HG03060 (cell line): ENCODE measurements around the gene COL6A5.
"Not testable (repeated sequence)": the region's sequence is repeated elsewhere in the genome, so short reads cannot be mapped to it uniquely, and the experiment has no call there.

Source experiments
- ATAC-seq: cut with Tn5 transposase; IDR thresholded peaks from one replicate; pipeline ENCODE4 v1.9.1; 2021; ENCODE audit warnings: low read depth, moderate number of reproducible peaks; ENCODE audit not compliant: unreplicated experiment

Gene COL6A5, protein sequence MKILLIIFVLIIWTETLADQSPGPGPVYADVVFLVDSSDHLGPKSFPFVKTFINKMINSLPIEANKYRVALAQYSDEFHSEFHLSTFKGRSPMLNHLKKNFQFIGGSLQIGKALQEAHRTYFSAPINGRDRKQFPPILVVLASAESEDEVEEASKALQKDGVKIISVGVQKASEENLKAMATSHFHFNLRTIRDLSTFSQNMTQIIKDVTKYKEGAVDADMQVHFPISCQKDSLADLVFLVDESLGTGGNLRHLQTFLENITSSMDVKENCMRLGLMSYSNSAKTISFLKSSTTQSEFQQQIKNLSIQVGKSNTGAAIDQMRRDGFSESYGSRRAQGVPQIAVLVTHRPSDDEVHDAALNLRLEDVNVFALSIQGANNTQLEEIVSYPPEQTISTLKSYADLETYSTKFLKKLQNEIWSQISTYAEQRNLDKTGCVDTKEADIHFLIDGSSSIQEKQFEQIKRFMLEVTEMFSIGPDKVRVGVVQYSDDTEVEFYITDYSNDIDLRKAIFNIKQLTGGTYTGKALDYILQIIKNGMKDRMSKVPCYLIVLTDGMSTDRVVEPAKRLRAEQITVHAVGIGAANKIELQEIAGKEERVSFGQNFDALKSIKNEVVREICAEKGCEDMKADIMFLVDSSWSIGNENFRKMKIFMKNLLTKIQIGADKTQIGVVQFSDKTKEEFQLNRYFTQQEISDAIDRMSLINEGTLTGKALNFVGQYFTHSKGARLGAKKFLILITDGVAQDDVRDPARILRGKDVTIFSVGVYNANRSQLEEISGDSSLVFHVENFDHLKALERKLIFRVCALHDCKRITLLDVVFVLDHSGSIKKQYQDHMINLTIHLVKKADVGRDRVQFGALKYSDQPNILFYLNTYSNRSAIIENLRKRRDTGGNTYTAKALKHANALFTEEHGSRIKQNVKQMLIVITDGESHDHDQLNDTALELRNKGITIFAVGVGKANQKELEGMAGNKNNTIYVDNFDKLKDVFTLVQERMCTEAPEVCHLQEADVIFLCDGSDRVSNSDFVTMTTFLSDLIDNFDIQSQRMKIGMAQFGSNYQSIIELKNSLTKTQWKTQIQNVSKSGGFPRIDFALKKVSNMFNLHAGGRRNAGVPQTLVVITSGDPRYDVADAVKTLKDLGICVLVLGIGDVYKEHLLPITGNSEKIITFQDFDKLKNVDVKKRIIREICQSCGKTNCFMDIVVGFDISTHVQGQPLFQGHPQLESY (N-terminal part only)

DNA sequence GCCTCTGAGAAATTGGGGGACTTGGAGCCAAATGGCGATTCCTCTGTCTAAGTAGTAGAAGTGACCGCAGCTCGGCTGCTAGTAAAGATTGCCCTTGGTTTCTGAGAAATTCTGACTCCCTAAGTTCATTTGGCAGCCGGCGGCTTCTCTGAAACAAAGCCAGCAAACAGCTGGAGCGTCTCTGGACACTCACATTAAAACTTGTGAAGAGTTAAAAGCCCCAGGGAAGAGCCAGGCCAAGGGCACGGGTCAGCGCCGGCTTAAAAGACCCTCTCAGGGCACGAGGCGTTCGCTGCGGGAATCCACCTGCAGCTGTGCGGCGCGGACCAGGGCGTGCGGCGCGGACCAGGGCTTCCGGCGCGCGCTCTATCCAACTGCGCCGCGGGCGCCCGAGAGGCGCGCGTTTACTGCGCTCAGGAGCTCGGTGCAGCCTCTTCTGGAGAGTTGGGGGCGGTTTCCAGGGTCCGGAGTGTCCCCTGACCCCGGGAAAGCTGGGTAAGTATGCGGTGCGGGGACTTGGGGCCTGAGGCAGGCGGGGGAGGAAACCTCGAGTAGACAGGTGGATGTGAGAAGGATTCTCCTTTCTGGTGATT lies at the start of gene COL6A5:
Gene COL6A5 (plus strand): TSS at position 186 of the 593 bp plus-strand sequence. CDS start 27,967 bp downstream, outside the sequence.
- no peak for ATAC-seq

- no peak for ATAC-seq
Observed at GRCh38 chr3:130299531-130299930, 45.9 kb upstream of the COL6A5 start.

DNA sequence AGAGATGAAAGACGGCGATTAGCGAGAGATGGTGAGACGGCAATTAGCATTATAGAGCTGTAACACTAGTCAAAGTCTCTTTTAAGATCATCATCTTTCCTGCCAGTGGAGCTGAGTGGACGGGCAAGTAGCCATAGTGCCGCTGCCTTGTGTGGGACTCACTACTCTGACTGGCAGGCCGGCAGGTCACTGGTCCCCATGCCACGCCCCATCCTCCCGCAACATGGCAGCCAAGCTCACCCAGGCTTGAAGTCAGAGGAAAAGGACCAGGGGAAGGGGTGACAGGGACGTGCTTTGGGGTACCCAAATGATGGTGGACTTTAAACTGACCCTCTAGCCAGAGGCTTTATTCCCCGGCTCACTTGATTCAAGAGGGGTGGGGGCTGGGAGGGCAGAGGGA lies 44.6 kb upstream of the COL6A5 start:
- ATAC-seq = no peak

- ATAC-seq = no peak
Observed at GRCh38 chr3:130310109-130310508, 35.4 kb upstream of the COL6A5 start.

DNA sequence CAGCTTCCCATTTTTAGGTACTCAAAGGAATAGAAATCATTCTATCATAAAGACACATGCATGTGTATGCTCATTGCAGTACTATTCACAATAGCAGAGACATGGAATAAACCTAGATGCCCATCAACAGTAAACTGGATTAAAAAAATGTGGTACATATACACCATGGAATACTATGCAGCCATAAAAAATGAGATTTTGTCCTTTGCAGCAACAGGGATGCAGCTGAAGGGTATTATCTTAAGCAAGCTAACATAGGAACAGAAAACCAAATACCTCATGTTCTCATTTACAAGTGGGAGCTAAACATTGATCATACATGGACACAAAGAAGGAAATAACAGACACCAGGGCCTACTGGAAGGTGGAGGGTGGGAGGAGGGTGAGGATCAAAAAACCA lies 33.1 kb upstream of the COL6A5 start:
- ATAC-seq = no peak

DNA sequence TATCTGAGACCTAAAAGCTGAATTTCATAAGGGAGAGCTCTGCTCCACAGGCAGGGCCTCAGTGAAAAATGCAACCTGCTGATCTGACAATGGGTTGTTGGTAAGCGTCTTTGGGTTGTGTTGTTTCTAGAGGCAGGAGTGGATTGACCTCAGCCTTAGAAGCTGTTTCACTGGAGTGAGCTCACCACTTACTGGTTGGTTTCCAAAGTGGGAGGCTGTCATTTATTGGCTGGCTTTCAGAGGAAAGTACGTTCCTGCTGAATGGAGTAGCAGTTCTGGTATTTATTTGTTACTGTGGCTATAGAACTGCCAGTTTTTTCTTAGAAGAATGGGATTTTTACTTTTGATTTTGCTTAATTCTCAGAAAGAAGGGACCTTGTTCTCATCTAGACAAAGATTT lies 29.3 kb upstream of the COL6A5 start:
- no peak for ATAC-seq

- ATAC-seq = no peak
Observed at GRCh38 chr3:130323503-130323902, 22.0 kb upstream of the COL6A5 start.

- ATAC-seq = no peak
Observed at GRCh38 chr3:130340766-130341165, 4.7 kb upstream of the COL6A5 start.

- ATAC-seq = no peak
Observed at GRCh38 chr3:130341388-130341787, 4.1 kb upstream of the COL6A5 start.

DNA sequence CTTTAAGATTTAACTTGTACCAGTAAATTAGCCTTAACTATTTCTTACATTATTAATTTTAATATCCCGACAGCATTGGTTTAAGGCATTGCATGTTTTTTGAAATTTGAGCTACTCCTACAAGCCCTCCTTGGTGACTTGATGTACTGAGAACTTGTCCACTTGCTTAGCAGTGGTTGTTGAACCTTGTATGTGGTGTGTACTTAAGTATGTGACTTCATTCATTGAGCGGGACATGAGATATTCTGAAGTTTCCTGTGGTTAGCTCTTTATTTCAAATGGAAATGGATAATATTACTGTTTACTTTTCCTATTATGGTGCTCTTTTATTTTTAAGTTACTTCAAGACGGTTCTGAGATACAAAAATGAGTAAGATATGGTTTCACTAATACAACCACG lies 3.6 kb upstream of the COL6A5 start:
- no peak for ATAC-seq

- ATAC-seq = no peak
Observed at GRCh38 chr3:130342821-130343661, 2.4 kb upstream of the COL6A5 start.

DNA sequence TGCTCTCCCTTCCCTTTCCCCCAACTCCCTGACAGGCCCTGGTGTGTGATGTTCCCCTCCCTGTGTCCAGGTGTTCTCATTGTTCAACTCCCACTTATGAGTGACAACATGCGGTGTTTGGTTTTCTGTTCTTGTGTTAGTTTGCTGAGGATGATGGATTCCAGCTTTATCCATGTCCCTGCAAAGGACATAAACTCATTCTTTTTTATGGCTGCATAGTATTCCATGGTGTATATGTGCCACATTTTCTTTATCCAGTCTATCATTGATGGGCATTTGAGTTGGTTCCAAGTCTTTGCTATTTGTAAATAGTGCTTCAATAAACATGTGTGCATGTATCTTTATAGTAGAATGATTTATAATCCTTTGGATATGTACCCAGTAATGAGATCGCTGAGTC lies 2.8 kb downstream of the COL6A5 start:
- not testable (repeated sequence) for ATAC-seq

DNA sequence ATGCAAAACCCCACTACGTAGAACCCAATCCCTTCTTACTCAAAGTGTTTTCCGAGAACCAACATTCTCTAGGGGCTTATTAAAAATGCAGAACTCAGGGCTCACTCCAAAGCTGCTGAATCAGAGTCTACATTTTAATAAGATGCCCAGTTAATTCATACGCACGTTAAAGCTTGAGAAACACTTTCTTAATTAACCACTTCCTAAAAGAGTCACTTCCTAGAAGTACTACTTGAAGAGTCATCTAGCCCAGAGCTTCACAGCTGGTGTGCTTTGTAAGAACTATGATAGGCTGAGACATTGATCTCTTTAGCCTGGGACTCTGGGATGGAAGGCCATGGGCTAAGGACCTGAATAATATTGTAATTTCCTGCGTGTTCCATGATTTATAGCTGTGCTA lies 9.0 kb downstream of the COL6A5 start:
- no peak for ATAC-seq

DNA sequence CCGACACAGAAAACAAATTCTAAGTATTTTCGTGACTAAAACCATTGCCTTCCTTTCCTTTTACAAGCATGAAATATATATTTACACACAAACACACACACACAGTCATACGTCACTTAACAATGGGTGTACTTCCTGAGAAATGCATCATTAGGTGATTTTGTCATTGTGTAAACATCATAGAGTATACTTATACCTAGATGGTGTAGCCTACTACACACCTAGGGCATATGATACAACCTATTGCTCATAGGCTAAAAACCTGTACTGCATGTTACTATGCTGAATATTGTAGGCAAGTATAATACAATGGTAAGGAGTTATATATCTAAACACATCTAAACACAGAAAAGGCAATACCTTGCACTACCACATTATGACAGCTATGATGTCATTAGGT lies 28.6 kb downstream of the COL6A5 start:
- ATAC-seq = no peak

- ATAC-seq = no peak
Observed at GRCh38 chr3:130374908-130375307, 29.4 kb downstream of the COL6A5 start.

DNA sequence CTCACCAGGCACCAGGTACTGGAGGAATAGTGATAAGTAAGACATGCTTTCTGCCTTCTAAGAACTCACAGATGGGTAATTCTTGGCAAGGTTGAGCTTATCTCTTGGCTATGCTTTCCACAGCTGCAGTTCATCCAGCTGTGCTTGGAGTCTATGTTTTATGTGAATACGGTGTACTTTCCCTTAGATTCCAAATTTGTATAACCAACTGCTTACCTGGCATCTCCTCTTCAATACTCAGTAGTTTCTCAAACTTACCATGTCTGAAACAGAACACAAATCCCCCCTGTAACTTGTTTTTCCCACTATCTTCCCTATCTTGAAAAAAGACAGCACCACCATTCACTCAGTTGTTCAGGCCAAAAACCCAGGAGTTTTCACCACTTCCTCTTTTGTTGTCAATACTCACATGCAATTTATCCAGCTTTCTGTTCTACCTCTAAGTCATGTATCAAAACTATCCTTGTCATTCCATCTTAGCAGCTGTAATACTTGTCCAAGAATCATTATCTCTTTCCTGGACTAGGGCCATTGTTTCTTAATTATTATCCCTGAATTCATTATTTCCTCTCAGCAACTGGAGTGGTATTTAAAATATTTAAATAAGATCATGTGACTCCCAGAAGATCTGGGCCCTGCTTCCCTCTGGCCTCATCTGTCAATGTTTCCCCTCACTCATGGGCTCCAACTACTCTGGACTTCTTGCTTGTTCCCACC lies 32.6 kb downstream of the COL6A5 start:
- ATAC-seq = no peak

DNA sequence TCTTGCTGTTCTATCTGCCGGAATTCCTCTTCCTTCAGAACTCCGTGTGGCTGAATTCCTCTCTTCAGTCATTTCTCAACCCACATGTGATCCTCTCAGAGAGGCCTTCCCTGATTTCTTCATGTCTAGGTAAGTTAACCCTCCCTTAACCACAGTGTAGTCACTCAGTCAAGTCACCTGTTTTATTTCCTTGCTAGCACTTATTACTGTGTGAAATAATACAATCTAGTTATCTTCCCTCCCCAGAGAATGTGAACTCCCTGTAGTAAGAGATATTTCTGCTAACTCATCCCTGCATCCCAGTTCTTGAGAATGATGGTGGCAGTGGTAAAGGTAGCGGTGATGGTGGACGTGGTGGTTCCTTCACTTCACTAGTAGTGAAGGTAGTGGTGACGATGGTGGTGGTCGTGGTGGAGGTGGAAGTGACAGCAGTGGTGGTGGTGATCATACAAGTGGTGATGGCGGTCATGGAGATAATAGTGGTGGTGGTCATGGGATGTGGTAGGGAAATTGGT lies 33.3 kb downstream of the COL6A5 start:
- ATAC-seq = no peak

DNA sequence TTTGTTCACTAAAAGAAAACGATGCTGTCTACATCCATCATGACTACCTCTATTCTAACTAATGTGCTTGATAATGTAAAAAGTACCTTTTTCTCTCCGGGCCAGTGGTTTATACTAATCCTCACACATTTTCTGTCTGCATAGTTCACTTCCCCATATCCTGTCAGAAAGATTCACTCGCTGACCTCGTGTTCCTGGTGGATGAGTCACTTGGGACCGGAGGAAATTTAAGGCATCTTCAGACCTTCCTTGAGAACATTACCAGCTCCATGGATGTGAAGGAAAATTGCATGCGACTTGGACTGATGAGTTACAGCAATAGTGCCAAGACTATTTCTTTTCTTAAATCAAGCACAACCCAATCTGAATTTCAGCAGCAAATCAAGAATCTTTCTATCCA lies 33.8 kb downstream of the COL6A5 start:
- no peak for ATAC-seq

GRCh38 chr3:130380398-130380797 lies 34.9 kb downstream of the COL6A5 start:
- no peak for ATAC-seq
